GM12878 (cell line): ENCODE results near the gene NPC1. TPM values are rescaled to one million over a fixed set of nuclear protein-coding genes. Genes with fewer than 3 reads are reported as not detected.

ENCODE experiments used
- ATAC-seq: fragments of 200-7000 bp; cut with Tn5 transposase; 3 replicates; pipeline ENCODE4 v1.9.1; 2020; ENCODE audit warnings: mild to moderate bottlenecking, moderate library complexity
- BruUV-seq: library from RNA; stranded (reverse); fragments of 400-500 nt; replicated peaks from 2 replicates; lab custom pipeline; 2021; lab: Mats Ljungman, UMichigan
- CTCF ChIA-PET: fragments of 300-600 bp; sonication (Branson Sonifier 250); formaldehyde crosslinking; extraction: SDS; loops from one replicate; lab custom pipeline; 2021; ENCODE audit warnings: inconsistent platforms; lab: Yijun Ruan, JAX
- POLR2A ChIA-PET: fragments of 350-600 bp; formaldehyde crosslinking; extraction: SDS; loops from one replicate; lab custom pipeline; 2021; ENCODE audit warnings: inconsistent platforms; lab: Charles Lee
- RAD21 ChIA-PET: fragments of 300-600 bp; sonication (Branson Sonifier 250); formaldehyde crosslinking; loops from one replicate; lab custom pipeline; 2023; ENCODE audit warnings: antibody characterized with exemption; ENCODE audit not compliant: unreplicated experiment; lab: Charles Lee
- SMC1A ChIA-PET: fragments of 300-600 bp; sonication (Branson Sonifier 250); formaldehyde crosslinking; loops from one replicate; lab custom pipeline; 2023; ENCODE audit not compliant: unreplicated experiment, uncharacterized antibody; lab: Charles Lee
- DNase-seq: peaks from one replicate; pipeline ENCODE4 v3.0.0-alpha.2; 2011; ENCODE audit warnings: low read depth, low spot score
- FAIRE-seq: peaks from 3 replicates; lab custom pipeline; 2011; peaks lifted over from hg19 to GRCh38; lab: Jason Lieb, UNC
- H2AFZ ChIP-seq: 2 replicates; pipeline ENCODE4 v1.6.0; 2011; ENCODE audit warnings: low read depth, low read length, control low read depth; ENCODE audit not compliant: control insufficient read depth
- H3K27ac ChIP-seq: 2 replicates; pipeline ENCODE4 v1.5.1; 2011; ENCODE audit warnings: control low read depth; ENCODE audit not compliant: control insufficient read depth, insufficient read depth
- H3K27me3 ChIP-seq, 2 experiments: replicated peaks in 1 of 2; 2 replicates each; pipeline versions ENCODE4 v1.6.0 to v1.6.1; 2011; ENCODE audit warnings: low read length in 1 of 2; ENCODE audit not compliant: control insufficient read depth in 2 of 2, insufficient read depth in 2 of 2
- H3K36me3 ChIP-seq, 2 experiments: 2 replicates each; pipeline ENCODE4 v1.5.1; 2011; ENCODE audit warnings: low read length in 1 of 2; ENCODE audit not compliant: control insufficient read depth in 2 of 2, insufficient read depth in 2 of 2
- H3K4me1 ChIP-seq: 2 replicates; pipeline ENCODE4 v1.6.1; 2011; ENCODE audit warnings: mild to moderate bottlenecking, low read length, moderate library complexity, mixed read lengths; ENCODE audit not compliant: control insufficient read depth, insufficient read depth
- H3K4me2 ChIP-seq: 2 replicates; pipeline ENCODE4 v1.6.0; 2011; ENCODE audit warnings: control low read depth; ENCODE audit not compliant: control insufficient read depth, insufficient read depth
- H3K4me3 ChIP-seq: fragments of 200-600 bp; sonication (generic); 2 replicates; pipeline ENCODE4 v1.5.1; 2016
- H3K79me2 ChIP-seq: 2 replicates; pipeline ENCODE4 v1.6.0; 2011; ENCODE audit warnings: low read length; ENCODE audit not compliant: control insufficient read depth, insufficient read depth
- H3K9ac ChIP-seq: 2 replicates; pipeline ENCODE4 v1.8.0; 2011; ENCODE audit warnings: low read length, control low read depth, mixed read lengths; ENCODE audit not compliant: control insufficient read depth, insufficient read depth
- H3K9me3 ChIP-seq: replicated peaks from 3 replicates; pipeline ENCODE4 v1.5.1; 2011; ENCODE audit warnings: mild to moderate bottlenecking, low read length; ENCODE audit not compliant: control insufficient read depth, insufficient read depth
- H4K20me1 ChIP-seq: 2 replicates; pipeline ENCODE4 v1.6.0; 2011; ENCODE audit not compliant: control insufficient read depth, insufficient read depth
- JUNB ChIP-seq: IDR thresholded peaks from 2 replicates; pipeline ENCODE4 v1.6.1; 2016; ENCODE audit warnings: antibody characterized with exemption, mild to moderate bottlenecking
- NKRF ChIP-seq: fragments of 450-650 bp; conservative IDR thresholded peaks from 2 replicates; pipeline ENCODE4 v1.6.1; 2017; ENCODE audit warnings: mild to moderate bottlenecking, moderate library complexity
- RUNX3 ChIP-seq: IDR thresholded peaks from 2 replicates; pipeline ENCODE4 v1.6.1; 2012; ENCODE audit warnings: low read length, inconsistent platforms
- SIX5 ChIP-seq: IDR thresholded peaks from 2 replicates; pipeline ENCODE4 v1.6.1; 2011; ENCODE audit warnings: mild to moderate bottlenecking, low read depth, low read length, moderate library complexity; ENCODE audit not compliant: severe bottlenecking
- SUZ12 ChIP-seq: fragments of 200-600 bp; sonication (generic); IDR thresholded peaks from one replicate; pipeline ENCODE4 v1.6.1; 2018; ENCODE audit warnings: antibody characterized with exemption, mild to moderate bottlenecking; ENCODE audit not compliant: unreplicated experiment
- ZZZ3 ChIP-seq: IDR thresholded peaks from 2 replicates; pipeline ENCODE4 v1.6.1; 2011; ENCODE audit warnings: low read depth; ENCODE audit not compliant: control insufficient read depth, insufficient read length
- WGBS: methylation state at CpG from one replicate; pipeline ENCODE4 v1.1.6; 2016; ENCODE audit warnings: low lambda C conversion rate; ENCODE audit not compliant: insufficient replicate concordance, insufficient coverage; ENCODE audit errors: missing lambda C conversion rate; 5-methylcytosine and 5-hydroxymethylcytosine counted together
- in situ Hi-C: fragments of 300-500 bp; cut with MboI; formaldehyde crosslinking; loops from 9 replicates; pipeline ENCODE4 v1.14.3; 2018; ENCODE audit warnings: mixed read lengths
- intact Hi-C: fragments of 100-400 bp; cut with micrococcal nuclease; formaldehyde crosslinking; loops from one replicate; pipeline ENCODE4 v1.14.2; 2022; ENCODE audit not compliant: unreplicated experiment
- polyA plus RNA-seq, 11 experiments: library from polyadenylated mRNA; depleted of rRNA in 4 of 11; unstranded in 6 of 11; stranded (reverse) in 5 of 11; fragments of >200 nt; fragmentation: Nextera tagmentation in 4 of 11; fragmentation: Illumina TruSeq in 1 of 11; extraction: Ambion mirVana in 4 of 11; extraction: Trizol in 1 of 11; gene quantifications; 1 replicate in 1 of 11; 2 replicates in 10 of 11; pipeline versions ENCODE4 v1.2.1 to v1.2.3, GENCODE V29; 2011 to 2016; ENCODE audit warnings: inconsistent platforms in 2 of 11, missing spikeins in 2 of 11, low read depth in 1 of 11
- total RNA-seq, 4 experiments: library from RNA; depleted of rRNA in 3 of 4; stranded (reverse); fragments of >200 nt in 3 of 4; fragmentation: Illumina TruSeq in 1 of 4; extraction: Trizol in 1 of 4; gene quantifications; 2 replicates each; pipeline versions ENCODE4 v1.2.1 to v1.2.3, GENCODE V29; 2013 to 2021

NPC1 gene
- total and polyA plus RNA-seq, 10 of the 15 experiments (the other 5 are each of a cell fraction or from before 2014, with no cell fraction given), result 10.1 to 45.2 (median 19.4) TPM

- no peak for TF ChIP-seq NKRF
- TF ChIP-seq ZZZ3, result no peak
- no peak for TF ChIP-seq SUZ12
- no peak for TF ChIP-seq SIX5
These were observed 20.3 kb downstream of the NPC1 start (continued) for GRCh38 chr18:23565916-23566547.

- POLR2A ChIA-PET, result no interaction called here
- Histone ChIP-seq H3K27ac (no peak overlapping the region), H3K4me3 (no peak overlapping the region), H3K9me3 (no peaks in the 10 kb centered on the region), H3K79me2 (no peaks in the 10 kb centered on the region), H2AFZ (no peak overlapping the region), H3K4me2 (no peak overlapping the region), H3K9ac (no peak overlapping the region), H4K20me1 (no peaks in the 10 kb centered on the region), H3K36me3 (peaks cover 1 to 27% of the 10 kb centered on the region in 2 experiments), H3K27me3 (no peaks in the 10 kb centered on the region)
- FAIRE-seq (no peak), ATAC-seq (peak; percentile 51), DNase-seq (no peak)
- intact Hi-C loops (no loop called here), in situ Hi-C loops (no loop called here)
- BruUV-seq, result no TSS peak
- RAD21 ChIA-PET, result no interaction called here
- SMC1A ChIA-PET, result interaction anchor here (1.1 kb wide), 1 partner anchor 9 kb away, joined by 3 read pairs; no protein-coding TSS in a partner anchor
- WGBS, result 76% methylated on average over 2 of the region's 2 CpGs
- CTCF ChIA-PET, result interaction anchor here (1.3 kb wide), 1 partner anchor 18 kb away, joined by 3 read pairs; no protein-coding TSS in a partner anchor
- no peak for TF ChIP-seq JUNB
- TF ChIP-seq RUNX3, result 0 out of 2 replicates have a peak, but pooled peaks have one; percentile 33
- TF ChIP-seq, all 136 proteins: peak for 1
- H3K4me1 ChIP-seq, result no peaks in the 10 kb centered on the region
These were observed 22.8 kb downstream of the NPC1 start for GRCh38 chr18:23563377-23564043.
